Measurements from ENCODE around the gene NRROS.
A peak's percentile ranks its signal among the peaks of the same experiment; 100 is the strongest.
"Not testable (repeated sequence)": the region's sequence is repeated elsewhere in the genome, so short reads cannot be mapped to it uniquely, and the experiment has no call there.

The NRROS gene

GRCh38 chr3:196603683-196604082, 35.8 kb upstream of the NRROS start:
- TF ChIP-seq ZFX (IDR thresholded peaks at IDR 0.05), result no peak
- TF ChIP-seq, protein P1, sequence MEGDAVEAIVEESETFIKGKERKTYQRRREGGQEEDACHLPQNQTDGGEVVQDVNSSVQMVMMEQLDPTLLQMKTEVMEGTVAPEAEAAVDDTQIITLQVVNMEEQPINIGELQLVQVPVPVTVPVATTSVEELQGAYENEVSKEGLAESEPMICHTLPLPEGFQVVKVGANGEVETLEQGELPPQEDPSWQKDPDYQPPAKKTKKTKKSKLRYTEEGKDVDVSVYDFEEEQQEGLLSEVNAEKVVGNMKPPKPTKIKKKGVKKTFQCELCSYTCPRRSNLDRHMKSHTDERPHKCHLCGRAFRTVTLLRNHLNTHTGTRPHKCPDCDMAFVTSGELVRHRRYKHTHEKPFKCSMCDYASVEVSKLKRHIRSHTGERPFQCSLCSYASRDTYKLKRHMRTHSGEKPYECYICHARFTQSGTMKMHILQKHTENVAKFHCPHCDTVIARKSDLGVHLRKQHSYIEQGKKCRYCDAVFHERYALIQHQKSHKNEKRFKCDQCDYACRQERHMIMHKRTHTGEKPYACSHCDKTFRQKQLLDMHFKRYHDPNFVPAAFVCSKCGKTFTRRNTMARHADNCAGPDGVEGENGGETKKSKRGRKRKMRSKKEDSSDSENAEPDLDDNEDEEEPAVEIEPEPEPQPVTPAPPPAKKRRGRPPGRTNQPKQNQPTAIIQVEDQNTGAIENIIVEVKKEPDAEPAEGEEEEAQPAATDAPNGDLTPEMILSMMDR (conservative IDR thresholded peaks at IDR 0.05), result no peak
- no peak overlapping the region for H3K27ac ChIP-seq

DNA sequence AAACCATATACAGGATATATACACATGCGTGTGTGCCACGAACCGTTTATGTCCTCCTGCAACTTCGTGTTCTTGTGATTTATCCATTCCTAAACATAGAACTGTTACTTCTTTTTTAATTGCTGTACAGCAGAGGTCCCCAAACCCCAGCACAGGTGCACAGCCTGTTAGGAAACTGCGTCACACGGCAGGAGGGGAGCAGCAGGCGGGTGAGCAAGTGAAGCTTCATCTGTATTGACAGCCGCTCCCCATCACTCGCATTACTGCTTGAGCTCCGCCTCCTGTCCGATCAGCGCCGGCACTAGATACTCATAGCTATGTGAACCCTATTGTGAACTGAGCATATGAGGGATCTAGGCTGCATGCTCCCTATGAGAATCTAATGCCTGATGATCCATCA, 34.9 kb upstream of the NRROS start:
- TF ChIP-seq, protein P1 (conservative IDR thresholded peaks at IDR 0.05), result no peak
- no peak for TF ChIP-seq ZFX (IDR thresholded peaks at IDR 0.05)
- H3K27ac ChIP-seq, result no peak overlapping the region

- TF ChIP-seq, protein P1 (conservative IDR thresholded peaks at IDR 0.05), result no peak
- no peak for TF ChIP-seq ZFX (IDR thresholded peaks at IDR 0.05)
These were observed 30.8 kb upstream of the NRROS start for GRCh38 chr3:196608693-196609092.

GRCh38 chr3:196609343-196609775, 30.1 kb upstream of the NRROS start:
- H3K27ac ChIP-seq, result no peak overlapping the region
- TF ChIP-seq, protein P1 (conservative IDR thresholded peaks at IDR 0.05), result peak; percentile 98
- no peak for TF ChIP-seq ZFX (IDR thresholded peaks at IDR 0.05)

More at GRCh38 chr3:196608693-196609092, 30.8 kb upstream of the NRROS start:
- no peak overlapping the region for H3K27ac ChIP-seq

DNA sequence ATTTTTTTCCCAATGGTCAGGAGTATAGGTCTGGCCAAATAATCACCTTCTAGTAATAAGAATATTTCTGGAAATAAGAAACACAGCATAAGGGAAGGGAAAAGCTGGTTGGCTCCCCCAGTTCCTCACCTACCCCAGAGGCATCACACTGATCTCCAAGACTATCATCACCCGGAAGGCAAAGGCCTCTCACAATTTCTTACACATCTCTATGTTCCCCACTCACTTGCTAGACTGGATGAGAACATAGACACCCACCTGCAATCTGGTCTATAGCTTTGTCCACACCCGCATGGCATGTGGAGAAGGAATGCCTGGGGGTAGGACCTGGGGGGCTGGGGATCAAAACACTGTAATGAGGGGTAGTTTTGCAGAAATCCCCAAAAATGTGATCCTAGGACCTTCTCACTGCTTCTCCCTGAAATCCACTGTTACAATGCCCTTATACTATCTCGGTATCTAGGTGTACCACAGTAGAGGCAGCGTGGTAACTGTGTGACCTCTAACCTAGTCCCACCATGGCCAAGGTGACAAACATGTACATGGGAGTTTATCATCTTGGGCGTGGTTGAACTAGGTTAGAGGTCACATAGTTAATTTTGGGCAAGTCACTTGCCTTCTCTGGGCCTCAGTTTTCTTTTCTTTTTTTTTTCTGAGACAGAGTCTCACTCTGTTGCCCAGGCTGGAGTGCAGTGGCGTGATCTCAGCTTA, 29.5 kb upstream of the NRROS start:
- H3K27ac ChIP-seq, result no peak overlapping the region

DNA sequence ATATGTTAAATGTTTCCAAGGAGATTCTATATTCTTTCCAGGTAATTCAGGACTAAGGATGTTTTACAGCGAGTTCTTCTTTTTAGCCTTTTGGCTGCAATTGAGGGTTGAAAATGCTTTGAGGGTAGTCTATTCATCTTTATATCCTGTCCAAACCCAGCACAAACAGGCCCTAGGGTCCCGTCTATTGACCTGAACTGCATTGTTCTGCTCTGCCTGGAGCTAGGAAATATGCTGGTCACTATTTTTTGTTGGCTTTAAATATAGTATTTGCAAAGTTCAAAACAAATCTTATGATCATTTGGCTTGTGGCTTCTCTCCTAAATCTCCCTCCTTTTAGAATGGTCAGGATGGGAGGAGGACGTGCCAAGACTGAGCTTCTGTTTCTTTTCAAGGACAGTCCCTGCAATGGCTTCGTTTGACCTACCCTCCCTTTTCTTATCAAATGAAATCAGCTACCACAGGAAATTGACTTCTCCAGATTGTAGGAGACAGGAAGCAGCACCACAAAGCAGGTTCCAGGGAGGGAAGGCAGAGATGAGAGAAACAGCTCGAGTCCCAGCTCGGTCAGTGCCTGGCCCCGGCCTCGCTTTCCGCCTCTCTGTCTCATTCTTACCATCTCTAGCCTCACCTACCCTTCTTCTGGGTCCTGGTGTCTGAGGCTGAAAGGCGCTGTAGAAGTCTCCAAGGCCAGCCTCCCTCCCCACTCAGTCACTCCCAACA, 27.6 kb upstream of the NRROS start:
- H3K27ac ChIP-seq, result no peak overlapping the region

More for the DNA sequence above, 29.5 kb upstream of the NRROS start:
- TF ChIP-seq ZFX (IDR thresholded peaks at IDR 0.05), result no peak
- TF ChIP-seq, protein P1 (conservative IDR thresholded peaks at IDR 0.05), result no peak

GRCh38 chr3:196615234-196615633, 24.3 kb upstream of the NRROS start:
- not testable (repeated sequence) for H3K27ac ChIP-seq

More for the DNA sequence above, 27.6 kb upstream of the NRROS start:
- no peak for TF ChIP-seq ZFX (IDR thresholded peaks at IDR 0.05)
- TF ChIP-seq, protein P1 (conservative IDR thresholded peaks at IDR 0.05), result no peak

All from C4-2B (cell line).